ENCODE data around the gene SMG1.
"Not testable (repeated sequence)": the region's sequence is repeated elsewhere in the genome, so short reads cannot be mapped to it uniquely, and the experiment has no call there.

The SMG1 gene

GRCh38 chr16:18958621-18959029, 32.4 kb upstream of the SMG1 start:
- H3K27ac ChIP-seq, result no peak overlapping the region
- no peak for TF ChIP-seq CTCF (conservative IDR thresholded peaks at IDR 0.05)
- TF ChIP-seq ZFX (IDR thresholded peaks at IDR 0.05), result no peak

GRCh38 chr16:18956658-18957241, 30.5 kb upstream of the SMG1 start:
- not testable (repeated sequence) for H3K27ac ChIP-seq

- not testable (repeated sequence) for H3K27ac ChIP-seq
These were observed 29.8 kb upstream of the SMG1 start for GRCh38 chr16:18955874-18956580.

GRCh38 chr16:18953547-18953946, 27.3 kb upstream of the SMG1 start:
- no peak for TF ChIP-seq CTCF (conservative IDR thresholded peaks at IDR 0.05)
- no peak for TF ChIP-seq ZFX (IDR thresholded peaks at IDR 0.05)
- no peak overlapping the region for H3K27ac ChIP-seq

- TF ChIP-seq CTCF (conservative IDR thresholded peaks at IDR 0.05) (no peak), ZFX (IDR thresholded peaks at IDR 0.05) (no peak)
- H3K27ac ChIP-seq, result no peak overlapping the region
These were observed 24.4 kb upstream of the SMG1 start for GRCh38 chr16:18950469-18951185.

- H3K27ac ChIP-seq, result no peak overlapping the region
- no peak for TF ChIP-seq ZFX (IDR thresholded peaks at IDR 0.05)
- no peak for TF ChIP-seq CTCF (conservative IDR thresholded peaks at IDR 0.05)
These were observed 22.3 kb upstream of the SMG1 start for GRCh38 chr16:18948372-18949020.

GRCh38 chr16:18945233-18945632, 19.0 kb upstream of the SMG1 start:
- TF ChIP-seq CTCF (conservative IDR thresholded peaks at IDR 0.05), result no peak
- no peak for TF ChIP-seq ZFX (IDR thresholded peaks at IDR 0.05)
- H3K27ac ChIP-seq, result no peak overlapping the region

- TF ChIP-seq ZFX (IDR thresholded peaks at IDR 0.05) (no peak), CTCF (conservative IDR thresholded peaks at IDR 0.05) (no peak)
These were observed 17.2 kb upstream of the SMG1 start for GRCh38 chr16:18943414-18943813.

More at GRCh38 chr16:18943414-18943813, 17.2 kb upstream of the SMG1 start:
- H3K27ac ChIP-seq, result no peak overlapping the region

Data from C4-2B (cell line).